ENCODE results near the gene CCNG2. TPM values are rescaled to one million over a fixed set of nuclear protein-coding genes. Genes with fewer than 3 reads are reported as not detected.

CCNG2 gene
- total and polyA plus RNA-seq, 5 donors = 5.4 to 15.4 (median 10.6) TPM

DNA sequence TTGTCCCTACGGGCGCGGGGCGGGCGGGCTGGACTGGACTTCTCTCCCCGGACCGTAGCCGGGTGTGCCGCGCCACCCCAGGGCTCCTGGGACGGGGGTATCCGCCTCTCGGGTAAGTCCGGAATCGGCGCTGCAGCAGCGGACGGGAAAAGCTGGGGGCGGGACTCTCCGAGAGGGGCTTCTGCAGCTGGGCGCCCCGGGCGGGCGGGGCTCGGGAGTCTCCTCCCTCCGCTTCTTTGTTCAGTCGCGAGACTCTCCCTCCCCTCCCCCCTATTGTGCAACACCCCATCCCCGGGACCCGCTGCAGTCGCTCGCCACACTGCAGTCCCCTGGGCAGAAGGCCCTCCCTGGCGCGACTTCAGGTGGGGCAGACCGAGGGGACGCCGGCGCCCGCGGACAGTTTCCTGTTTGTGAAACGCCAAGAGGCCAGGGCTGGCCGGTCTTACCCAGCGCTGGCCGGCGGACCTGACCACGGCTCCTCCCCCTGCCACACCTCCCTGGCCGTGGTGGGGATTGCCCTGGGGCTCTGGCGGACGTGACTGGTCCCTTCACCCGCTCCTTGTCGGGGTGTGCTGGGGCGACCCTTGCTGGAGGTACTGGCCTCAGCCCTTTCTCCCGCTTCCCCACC lies 966 bp downstream of the CCNG2 start:
- Histone ChIP-seq H3K27me3 (ENCODE audit: control insufficient read depth, insufficient read depth) (no peaks in the 10 kb centered on the region), H3K4me3 (ENCODE audit: low read length) (peak overlapping the region; percentile 86), H3K9me3 (ENCODE audit: control insufficient read depth, low read length) (no peaks in the 10 kb centered on the region), H3K4me1 (ENCODE audit: control insufficient read depth, insufficient read depth, low read length) (no peaks in the 10 kb centered on the region), H3K27ac (ENCODE audit: low read length) (peak overlapping the region; percentile 88)
- intact Hi-C loops (cut with DNase I) = loop anchor here in 2 of 4 donors (10.0 kb wide), 2 partner anchors 53 to 83 kb away; partner anchors contain the start of gene CCNI (in 2 of the 2)
- ATAC-seq = peak; percentile 89 to 90
- DNase-seq = peak; percentile 89 to 96 (median 96)
- under 1% methylated on average over 53 of the region's 53 CpGs for WGBS

DNA sequence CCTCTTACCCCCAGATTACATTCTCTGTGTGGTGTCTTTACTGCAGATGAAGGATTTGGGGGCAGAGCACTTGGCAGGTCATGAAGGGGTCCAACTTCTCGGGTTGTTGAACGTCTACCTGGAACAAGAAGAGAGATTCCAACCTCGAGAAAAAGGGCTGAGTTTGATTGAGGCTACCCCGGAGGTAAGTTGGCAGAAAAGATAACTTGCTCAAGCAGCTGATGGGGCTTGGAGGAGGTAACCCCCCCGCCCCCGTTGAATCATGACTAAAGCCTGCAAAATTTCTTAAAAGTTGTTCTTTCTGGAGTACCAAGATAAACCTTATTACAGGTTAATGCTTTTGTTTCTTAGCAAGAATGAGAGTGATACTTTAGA lies 1.5 kb downstream of the CCNG2 start:
- Histone ChIP-seq H3K27me3 (ENCODE audit: control insufficient read depth, insufficient read depth) (no peaks in the 10 kb centered on the region), H3K4me3 (ENCODE audit: low read length) (peak overlapping the region; percentile 86), H3K9me3 (ENCODE audit: control insufficient read depth, low read length) (no peaks in the 10 kb centered on the region), H3K27ac (ENCODE audit: low read length) (no peak overlapping the region), H3K4me1 (ENCODE audit: control insufficient read depth, insufficient read depth, low read length) (no peaks in the 10 kb centered on the region)
- ATAC-seq = no peak
- DNase-seq = no peak
- 9% methylated on average over 6 of the region's 6 CpGs for WGBS
- intact Hi-C loops (cut with DNase I) = loop anchor here in 2 of 4 donors (10.0 kb wide), 2 partner anchors 54 to 84 kb away; partner anchors contain the start of gene CCNI (in 2 of the 2)

DNA sequence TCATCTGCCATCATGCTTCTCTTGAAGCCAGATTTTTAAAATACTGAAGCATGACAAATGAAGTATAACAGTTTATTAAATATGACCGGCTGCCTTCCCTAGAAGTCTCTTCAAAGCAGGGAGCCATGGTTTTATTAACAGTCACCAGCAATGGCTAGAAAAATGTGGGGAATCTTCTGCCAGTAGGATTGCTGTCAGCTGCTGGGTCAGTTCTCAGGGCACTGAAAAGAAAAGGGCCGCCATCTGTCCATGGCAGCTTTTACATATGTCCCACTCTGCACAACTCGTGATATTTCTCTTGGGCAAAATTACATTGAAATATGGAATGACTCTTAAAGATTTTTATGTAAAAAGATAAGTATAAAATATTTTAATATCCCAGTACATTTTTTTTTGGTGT lies 2.8 kb downstream of the CCNG2 start:
- DNase-seq (no peak), ATAC-seq (no peak)
- H3K27me3 ChIP-seq (ENCODE audit: control insufficient read depth, insufficient read depth) = no peaks in the 10 kb centered on the region
- WGBS = 60% methylated on average over 3 of the region's 3 CpGs
- H3K4me3 ChIP-seq (ENCODE audit: low read length) = no peak overlapping the region
- intact Hi-C loops (cut with DNase I) = loop anchor here in 2 of 4 donors (10.0 kb wide), 2 partner anchors 55 to 85 kb away; partner anchors contain the start of gene CCNI (in 2 of the 2)
- no peaks in the 10 kb centered on the region for H3K9me3 ChIP-seq (ENCODE audit: control insufficient read depth, low read length)
- no peak overlapping the region for H3K27ac ChIP-seq (ENCODE audit: low read length)
- H3K4me1 ChIP-seq (ENCODE audit: control insufficient read depth, insufficient read depth, low read length) = no peaks in the 10 kb centered on the region

- ATAC-seq (no peak), DNase-seq (no peak)
- Histone ChIP-seq H3K27me3 (ENCODE audit: control insufficient read depth, insufficient read depth) (no peaks in the 10 kb centered on the region), H3K4me3 (ENCODE audit: low read length) (no peak overlapping the region), H3K27ac (ENCODE audit: low read length) (no peak overlapping the region), H3K4me1 (ENCODE audit: control insufficient read depth, insufficient read depth, low read length) (no peaks in the 10 kb centered on the region), H3K9me3 (ENCODE audit: control insufficient read depth, low read length) (no peaks in the 10 kb centered on the region)
- intact Hi-C loops (cut with DNase I) = no loop called here
- WGBS = 70% methylated on average over 4 of the region's 4 CpGs
These were observed 6.6 kb downstream of the CCNG2 start for GRCh38 chr4:77163641-77164040.

GRCh38 chr4:77167173-77167572 lies 10.2 kb downstream of the CCNG2 start:
- Histone ChIP-seq H3K9me3 (ENCODE audit: control insufficient read depth, low read length) (no peaks in the 10 kb centered on the region), H3K4me3 (ENCODE audit: low read length) (no peak overlapping the region), H3K4me1 (ENCODE audit: control insufficient read depth, insufficient read depth, low read length) (no peaks in the 10 kb centered on the region), H3K27me3 (ENCODE audit: control insufficient read depth, insufficient read depth) (no peaks in the 10 kb centered on the region), H3K27ac (ENCODE audit: low read length) (no peak overlapping the region)
- ATAC-seq = no peak
- intact Hi-C loops (cut with DNase I) = no loop called here
- DNase-seq = no peak
- 93% methylated on average over 1 of the region's 1 CpG for WGBS

DNA sequence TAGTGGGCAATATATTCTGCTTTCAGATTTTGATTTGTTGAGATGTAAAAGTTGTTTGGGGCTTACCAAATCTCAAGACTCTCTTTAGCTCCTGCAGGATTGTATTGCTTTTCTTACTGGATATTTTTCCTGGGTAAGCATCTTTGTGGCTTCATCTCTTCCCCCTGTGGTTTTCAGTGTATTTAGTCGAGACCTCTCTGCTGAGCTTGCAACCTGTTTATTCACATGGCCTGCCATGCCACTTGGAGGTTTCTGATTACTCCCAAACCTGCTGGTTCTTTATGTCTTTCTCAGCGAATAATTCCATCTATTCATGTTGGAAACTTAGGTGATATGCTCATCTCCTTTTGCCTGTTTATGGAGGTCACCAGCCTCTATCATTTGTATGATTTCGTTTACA lies 10.9 kb downstream of the CCNG2 start:
- no peaks in the 10 kb centered on the region for H3K27me3 ChIP-seq (ENCODE audit: control insufficient read depth, insufficient read depth)
- intact Hi-C loops (cut with DNase I) = no loop called here
- no peaks in the 10 kb centered on the region for H3K4me1 ChIP-seq (ENCODE audit: control insufficient read depth, insufficient read depth, low read length)
- no peak for ATAC-seq
- H3K9me3 ChIP-seq (ENCODE audit: control insufficient read depth, low read length) = no peaks in the 10 kb centered on the region
- WGBS = 82% methylated on average over 3 of the region's 3 CpGs
- no peak overlapping the region for H3K4me3 ChIP-seq (ENCODE audit: low read length)
- H3K27ac ChIP-seq (ENCODE audit: low read length) = no peak overlapping the region
- DNase-seq = no peak

DNA sequence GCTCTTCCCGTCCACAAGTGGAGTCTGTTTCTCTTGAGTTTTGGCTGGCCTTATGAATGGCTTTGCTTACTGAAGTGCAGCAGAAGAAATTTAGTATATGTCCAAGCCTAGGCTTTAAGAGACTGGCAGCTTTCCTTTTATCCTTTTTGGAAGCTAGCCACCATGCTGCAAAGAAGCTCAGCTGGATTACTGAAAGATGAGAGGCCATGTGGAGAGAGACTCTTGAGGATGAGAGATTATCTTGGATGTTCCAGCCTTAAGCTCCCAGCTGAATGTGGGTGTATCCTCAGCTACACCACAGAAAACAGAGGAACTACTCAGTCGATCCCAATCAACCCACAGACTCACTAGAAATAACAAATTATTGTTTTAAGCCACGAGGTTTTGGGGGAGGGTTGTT lies 12.5 kb downstream of the CCNG2 start:
- intact Hi-C loops (cut with DNase I) = no loop called here
- 40% methylated on average over 3 of the region's 3 CpGs for WGBS

DNA sequence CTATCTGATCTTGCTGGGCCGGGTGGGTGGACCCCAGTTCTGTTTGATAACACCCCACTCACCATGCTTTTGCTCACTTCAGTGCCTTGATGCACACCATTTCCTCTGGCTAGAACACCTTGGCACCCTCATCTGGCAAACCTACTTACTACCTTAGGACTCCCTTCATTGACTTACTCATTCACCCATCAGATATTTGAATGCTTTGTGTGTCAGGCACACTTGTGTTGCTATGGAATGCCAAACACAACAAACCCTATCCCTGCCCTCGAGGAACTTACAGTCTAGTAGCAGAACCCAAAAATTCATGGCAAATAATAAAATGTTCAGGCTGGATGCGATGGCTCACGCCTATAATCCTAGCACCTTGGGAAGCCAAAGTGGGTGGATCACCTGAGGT lies 13.9 kb downstream of the CCNG2 start:
- intact Hi-C loops (cut with DNase I) = no loop called here
- ATAC-seq = no peak
- 98% methylated on average over 4 of the region's 4 CpGs for WGBS

More for the DNA sequence above, 12.5 kb downstream of the CCNG2 start:
- no peak overlapping the region for H3K4me3 ChIP-seq (ENCODE audit: low read length)
- ATAC-seq (no peak), DNase-seq (no peak)
- peak overlapping the region; percentile 17 for H3K27ac ChIP-seq (ENCODE audit: low read length)
- H3K9me3 ChIP-seq (ENCODE audit: control insufficient read depth, low read length) = no peaks in the 10 kb centered on the region
- no peaks in the 10 kb centered on the region for H3K27me3 ChIP-seq (ENCODE audit: control insufficient read depth, insufficient read depth)
- H3K4me1 ChIP-seq (ENCODE audit: control insufficient read depth, insufficient read depth, low read length) = no peaks in the 10 kb centered on the region

GRCh38 chr4:77172336-77172735 lies 15.3 kb downstream of the CCNG2 start:
- DNase-seq (no peak), ATAC-seq (no peak)
- Histone ChIP-seq H3K4me3 (ENCODE audit: low read length) (no peak overlapping the region), H3K9me3 (ENCODE audit: control insufficient read depth, low read length) (no peaks in the 10 kb centered on the region), H3K27me3 (ENCODE audit: control insufficient read depth, insufficient read depth) (no peaks in the 10 kb centered on the region), H3K27ac (ENCODE audit: low read length) (no peak overlapping the region), H3K4me1 (ENCODE audit: control insufficient read depth, insufficient read depth, low read length) (no peaks in the 10 kb centered on the region)
- 58% methylated on average over 3 of the region's 3 CpGs for WGBS
- intact Hi-C loops (cut with DNase I) = no loop called here

More for the DNA sequence above, 13.9 kb downstream of the CCNG2 start:
- H3K4me3 ChIP-seq (ENCODE audit: low read length) = no peak overlapping the region
- H3K27ac ChIP-seq (ENCODE audit: low read length) = no peak overlapping the region
- no peaks in the 10 kb centered on the region for H3K9me3 ChIP-seq (ENCODE audit: control insufficient read depth, low read length)
- no peaks in the 10 kb centered on the region for H3K27me3 ChIP-seq (ENCODE audit: control insufficient read depth, insufficient read depth)
- DNase-seq = no peak
- no peaks in the 10 kb centered on the region for H3K4me1 ChIP-seq (ENCODE audit: control insufficient read depth, insufficient read depth, low read length)

DNA sequence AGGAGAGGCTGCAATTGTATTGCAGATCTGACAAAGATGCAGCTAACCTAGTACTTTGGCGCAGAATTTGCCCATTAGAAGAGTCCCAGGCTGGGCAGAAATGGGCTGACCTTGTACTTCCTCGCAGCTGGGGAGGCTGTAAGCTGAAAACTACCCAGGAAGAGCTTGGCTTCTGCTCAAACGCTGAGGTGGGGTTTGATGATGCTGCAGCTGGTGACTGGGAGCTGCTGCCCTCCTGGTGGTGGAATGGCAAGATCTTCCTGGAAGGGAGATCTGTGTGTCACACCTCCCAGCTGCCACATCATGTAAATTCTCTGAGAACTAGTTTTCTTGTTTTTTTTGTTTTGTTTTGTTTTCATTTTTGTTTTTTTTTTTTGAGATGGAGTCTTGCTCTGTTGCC lies 17.4 kb downstream of the CCNG2 start:
- Histone ChIP-seq H3K4me1 (ENCODE audit: control insufficient read depth, insufficient read depth, low read length) (no peaks in the 10 kb centered on the region), H3K9me3 (ENCODE audit: control insufficient read depth, low read length) (no peaks in the 10 kb centered on the region), H3K4me3 (ENCODE audit: low read length) (no peak overlapping the region), H3K27ac (ENCODE audit: low read length) (no peak overlapping the region), H3K27me3 (ENCODE audit: control insufficient read depth, insufficient read depth) (no peaks in the 10 kb centered on the region)
- WGBS = 78% methylated on average over 3 of the region's 3 CpGs
- intact Hi-C loops (cut with DNase I) = no loop called here
- no peak for ATAC-seq
- DNase-seq = no peak

DNA sequence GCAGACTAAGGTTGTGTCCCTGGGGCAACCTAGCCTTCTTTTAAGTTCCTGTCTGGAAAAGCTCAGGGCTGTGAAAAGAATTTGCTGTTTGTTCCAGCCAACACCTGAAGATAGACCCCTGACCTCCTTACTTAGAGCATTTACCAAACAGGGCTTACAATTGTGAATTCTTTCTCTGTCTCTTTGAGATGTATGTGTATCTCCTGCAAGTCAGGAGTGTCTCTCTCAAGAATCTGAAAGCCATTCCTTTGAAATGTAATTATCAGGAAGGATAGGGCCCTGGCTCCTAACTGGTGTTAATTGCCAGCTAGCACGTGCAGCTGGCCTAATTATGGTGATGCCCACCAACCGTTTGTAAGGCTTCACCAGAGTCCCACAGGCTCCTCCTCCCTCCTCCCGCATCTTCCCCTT lies 18.2 kb downstream of the CCNG2 start:
- WGBS = 66% methylated on average over 3 of the region's 3 CpGs

GRCh38 chr4:77176640-77177039 lies 19.6 kb downstream of the CCNG2 start:
- no peaks in the 10 kb centered on the region for H3K4me1 ChIP-seq (ENCODE audit: control insufficient read depth, insufficient read depth, low read length)
- H3K27me3 ChIP-seq (ENCODE audit: control insufficient read depth, insufficient read depth) = no peaks in the 10 kb centered on the region
- no peaks in the 10 kb centered on the region for H3K9me3 ChIP-seq (ENCODE audit: control insufficient read depth, low read length)
- no peak for DNase-seq
- ATAC-seq = no peak
- H3K4me3 ChIP-seq (ENCODE audit: low read length) = no peak overlapping the region
- 70% methylated on average over 6 of the region's 6 CpGs for WGBS
- intact Hi-C loops (cut with DNase I) = no loop called here
- no peak overlapping the region for H3K27ac ChIP-seq (ENCODE audit: low read length)

More for the DNA sequence above, 18.2 kb downstream of the CCNG2 start:
- intact Hi-C loops (cut with DNase I) = no loop called here
- Histone ChIP-seq H3K4me3 (ENCODE audit: low read length) (no peak overlapping the region), H3K4me1 (ENCODE audit: control insufficient read depth, insufficient read depth, low read length) (no peaks in the 10 kb centered on the region), H3K9me3 (ENCODE audit: control insufficient read depth, low read length) (no peaks in the 10 kb centered on the region), H3K27me3 (ENCODE audit: control insufficient read depth, insufficient read depth) (no peaks in the 10 kb centered on the region), H3K27ac (ENCODE audit: low read length) (no peak overlapping the region)
- ATAC-seq (no peak), DNase-seq (no peak)
